ENCODE data around the gene FRMD3. TPM values are rescaled to one million over a fixed set of nuclear protein-coding genes. Genes with fewer than 3 reads are reported as not detected.

The FRMD3 gene
- total RNA-seq, 1 experiment from 2014 or later, result 0.55 TPM

DNA sequence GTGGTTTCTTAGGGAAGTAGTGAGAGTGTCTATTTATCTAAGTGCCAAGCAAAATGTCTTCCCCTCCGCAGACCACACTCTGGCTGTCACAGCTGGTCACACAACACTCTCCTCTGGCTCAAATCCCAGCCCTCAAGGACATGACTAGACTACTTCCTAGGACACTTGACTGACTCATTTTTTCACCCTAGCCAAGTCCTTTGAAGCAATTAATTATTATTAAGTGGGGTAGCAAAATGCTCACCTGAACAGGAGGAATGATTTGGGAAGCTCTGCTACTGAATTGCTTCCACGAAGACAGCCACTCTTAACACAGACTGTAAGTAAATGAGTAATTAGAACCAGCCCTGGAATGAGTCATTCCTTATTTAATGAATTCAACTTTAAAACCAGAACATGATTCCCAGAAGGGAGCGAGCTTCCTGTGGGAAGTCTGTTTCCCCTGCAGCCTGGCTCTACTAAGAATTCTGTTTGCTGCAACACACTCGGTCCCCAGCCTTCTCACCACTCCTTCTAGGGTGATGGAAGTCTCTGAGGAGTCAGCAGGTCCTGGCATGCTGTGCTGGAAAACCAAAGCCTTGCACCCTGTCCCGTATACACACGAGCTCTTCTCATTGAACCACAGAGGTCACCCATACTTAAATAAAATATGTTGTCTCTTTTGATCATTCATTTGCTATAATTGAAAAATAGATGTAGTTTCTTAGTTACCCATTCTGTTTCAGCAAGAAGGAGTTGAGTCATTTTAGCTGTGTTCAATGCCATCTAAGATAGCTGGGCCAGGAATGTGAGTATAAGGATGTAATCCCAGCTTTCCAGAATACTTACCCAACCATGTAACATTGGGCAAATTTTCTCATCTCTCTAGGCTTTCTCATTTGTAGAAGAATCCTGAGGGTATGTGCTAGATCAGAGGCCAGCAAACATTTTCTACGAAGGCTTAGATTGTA is 256.6 kb downstream of the FRMD3 start:
- no peaks in the 10 kb centered on the region for H3K27me3 Mint-ChIP-seq (ENCODE audit: low read depth)
- no peaks in the 10 kb centered on the region for H3K79me2 ChIP-seq (ENCODE audit: insufficient read depth, low read length)
- H3K56ac ChIP-seq (ENCODE audit: insufficient read length, low read depth, low read length), result no peak overlapping the region
- no peak overlapping the region for H3K18ac ChIP-seq (ENCODE audit: insufficient read length, low read depth, low read length)
- no peaks in the 10 kb centered on the region for H3K23me2 ChIP-seq (ENCODE audit: insufficient read length, low read depth, low read length, poor library complexity, severe bottlenecking)
- no peaks in the 10 kb centered on the region for H3K9me3 Mint-ChIP-seq
- H3K4ac ChIP-seq (ENCODE audit: low read depth, low read length), result no peak overlapping the region
- no peak overlapping the region for H2BK120ac ChIP-seq (ENCODE audit: low read depth, low read length, poor library complexity, severe bottlenecking)
- TF ChIP-seq, protein P1, sequence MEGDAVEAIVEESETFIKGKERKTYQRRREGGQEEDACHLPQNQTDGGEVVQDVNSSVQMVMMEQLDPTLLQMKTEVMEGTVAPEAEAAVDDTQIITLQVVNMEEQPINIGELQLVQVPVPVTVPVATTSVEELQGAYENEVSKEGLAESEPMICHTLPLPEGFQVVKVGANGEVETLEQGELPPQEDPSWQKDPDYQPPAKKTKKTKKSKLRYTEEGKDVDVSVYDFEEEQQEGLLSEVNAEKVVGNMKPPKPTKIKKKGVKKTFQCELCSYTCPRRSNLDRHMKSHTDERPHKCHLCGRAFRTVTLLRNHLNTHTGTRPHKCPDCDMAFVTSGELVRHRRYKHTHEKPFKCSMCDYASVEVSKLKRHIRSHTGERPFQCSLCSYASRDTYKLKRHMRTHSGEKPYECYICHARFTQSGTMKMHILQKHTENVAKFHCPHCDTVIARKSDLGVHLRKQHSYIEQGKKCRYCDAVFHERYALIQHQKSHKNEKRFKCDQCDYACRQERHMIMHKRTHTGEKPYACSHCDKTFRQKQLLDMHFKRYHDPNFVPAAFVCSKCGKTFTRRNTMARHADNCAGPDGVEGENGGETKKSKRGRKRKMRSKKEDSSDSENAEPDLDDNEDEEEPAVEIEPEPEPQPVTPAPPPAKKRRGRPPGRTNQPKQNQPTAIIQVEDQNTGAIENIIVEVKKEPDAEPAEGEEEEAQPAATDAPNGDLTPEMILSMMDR (conservative IDR thresholded peaks at IDR 0.05), result no peak
- no peaks in the 10 kb centered on the region for H3K9me3 ChIP-seq (ENCODE audit: control insufficient read depth, low read depth, low read length)
- no CpG with 5 or more reads among the region's 7 CpGs for WGBS (ENCODE audit: extremely low coverage, insufficient read length, low lambda C conversion rate)
- H2BK12ac ChIP-seq (ENCODE audit: insufficient read length, low read depth, low read length), result no peak overlapping the region
- H3K4me1 Mint-ChIP-seq, result peaks cover 2 to 11% of the 10 kb centered on the region in 2 experiments; a peak in 2 of 4 replicates
- H3K9ac ChIP-seq (ENCODE audit: extremely low read depth, insufficient read length, low read length), result no peak overlapping the region
- no peak overlapping the region for H3K14ac ChIP-seq (ENCODE audit: insufficient read depth, low read length)
- H3K4me3 Mint-ChIP-seq, result no peak overlapping the region
- no peaks in the 10 kb centered on the region for H3K27me3 ChIP-seq (ENCODE audit: insufficient read depth, low read length)
- no peak overlapping the region for H2BK15ac ChIP-seq (ENCODE audit: low read depth, low read length)
- no peak overlapping the region for H3T11ph ChIP-seq (ENCODE audit: low read length)
- H3K36me3 Mint-ChIP-seq (ENCODE audit: insufficient read depth in 1 of 3, low read depth in 3 of 3), result no peaks in the 10 kb centered on the region
- no peak overlapping the region for H4K5ac ChIP-seq (ENCODE audit: insufficient read length, low read depth, low read length)
- H2BK5ac ChIP-seq (ENCODE audit: insufficient read length, low read length), result no peak overlapping the region
- H3K27ac Mint-ChIP-seq, result no peak overlapping the region; a peak in 1 of 7 replicates
- no peak overlapping the region for H3K27ac ChIP-seq (ENCODE audit: insufficient read length, low read depth, low read length)
- DNase-seq, result no peak
- H2AK5ac ChIP-seq (ENCODE audit: insufficient read length, low read length), result no peak overlapping the region
- H4K91ac ChIP-seq (ENCODE audit: insufficient read length, low read depth, low read length), result no peak overlapping the region
- H4K20me1 ChIP-seq (ENCODE audit: control insufficient read depth, insufficient read depth, insufficient read length), result no peaks in the 10 kb centered on the region
- H3K4me1 ChIP-seq (ENCODE audit: insufficient read depth, low read length), result no peaks in the 10 kb centered on the region; the same call in 1 of the 2 replicates
- no peak overlapping the region for H2AFZ ChIP-seq (ENCODE audit: low read length)
- H2BK20ac ChIP-seq (ENCODE audit: low read depth, low read length, poor library complexity, severe bottlenecking), result no peak overlapping the region
- H3K4me2 ChIP-seq (ENCODE audit: insufficient read depth, insufficient read length, low read length), result no peak overlapping the region
- no peaks in the 10 kb centered on the region for H3K79me1 ChIP-seq (ENCODE audit: insufficient read depth, low read depth, low read length, poor library complexity, severe bottlenecking)
- no peak overlapping the region for H4K8ac ChIP-seq (replicated peaks; ENCODE audit: insufficient read length, low read depth, low read length)
- H3K23ac ChIP-seq (ENCODE audit: insufficient read length, low read depth, low read length), result no peak overlapping the region

All from H9 (cell line).